ENCODE measurements around the gene MRPS22. TPM values are rescaled to one million over a fixed set of nuclear protein-coding genes. Genes with fewer than 3 reads are reported as not detected.
A peak's percentile ranks its signal among the peaks of the same experiment; 100 is the strongest.

MRPS22 gene
- total RNA-seq, result 10 to 100 TPM; 33.3 to 54.9 TPM
- polyA plus RNA-seq, result 10 to 100 TPM; 41.1 to 48.0 TPM

DNA sequence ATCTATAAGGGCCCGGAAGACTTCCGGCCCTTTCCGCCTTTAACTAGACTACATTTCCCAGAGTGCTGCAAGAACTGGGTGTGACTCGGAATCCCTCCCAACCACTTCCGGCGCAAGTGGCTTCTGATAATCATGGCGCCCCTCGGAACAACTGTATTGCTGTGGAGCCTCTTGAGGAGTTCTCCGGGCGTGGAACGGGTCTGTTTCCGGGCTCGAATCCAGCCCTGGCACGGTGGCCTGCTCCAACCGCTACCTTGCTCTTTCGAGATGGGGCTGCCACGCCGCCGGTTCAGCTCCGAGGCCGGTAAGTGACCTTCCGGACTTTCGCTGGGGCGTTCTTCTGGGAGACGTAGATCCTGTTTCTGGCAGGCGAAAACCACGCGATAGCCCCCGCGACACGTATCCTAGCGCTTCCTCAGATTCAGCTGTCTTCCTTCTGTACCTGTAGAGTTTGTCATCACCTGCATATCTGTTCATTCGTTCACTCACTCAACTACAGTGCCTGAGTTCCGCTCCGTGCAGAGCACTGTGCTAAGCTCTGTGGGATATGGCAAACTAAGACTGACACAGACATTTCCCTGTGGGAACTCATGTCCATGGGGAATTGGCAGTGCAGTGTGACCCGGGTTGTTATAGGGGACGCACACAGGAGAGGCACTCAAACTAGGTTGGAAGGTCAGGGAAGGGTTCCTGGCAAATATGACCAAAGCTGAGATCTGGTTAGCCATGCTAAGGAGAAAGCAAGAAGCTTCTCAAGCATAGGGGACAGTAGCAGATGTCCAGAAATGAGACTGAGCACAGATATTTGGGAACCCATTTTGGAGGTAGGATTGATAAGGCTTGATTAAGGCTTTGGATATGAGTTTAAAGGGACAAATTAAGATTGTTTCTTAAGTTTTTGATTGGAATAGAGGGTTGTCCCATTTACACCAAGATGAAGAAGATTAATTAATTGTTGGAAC is at the start of gene MRPS22:
TSS of gene MRPS22 (plus strand) at position 126 of the 962 bp plus-strand sequence. CDS start at position 133, 7 bp downstream.
- Histone ChIP-seq H3K27me3 (ENCODE audit: control insufficient read depth in 4 of 4, insufficient read depth in 4 of 4, low read length in 3 of 4) (peaks cover 0 to 7% (median 2%) of the 10 kb centered on the region in 4 donors), H3K9ac (ENCODE audit: low read depth in 1 of 2, low read length in 2 of 2) (peak within 1 kb of the TSS; percentile 83 to 90)
- under 1% methylated on average over 37 of the region's 37 CpGs for WGBS

More for the DNA sequence above, at the start of gene MRPS22:
- Histone ChIP-seq H3K4me3 (ENCODE audit: low read depth in 1 of 3, low read length in 3 of 3) (peak within 1 kb of the TSS; percentile 87 to 96 (median 88)), H3K4me1 (ENCODE audit: control insufficient read depth in 4 of 4, insufficient read depth in 4 of 4, low read length in 3 of 4) (peaks cover 1 to 18% (median 14%) of the 10 kb centered on the region in 4 donors), H3K27ac (ENCODE audit: low read depth in 1 of 2, low read length in 2 of 2) (peak within 1 kb of the TSS; percentile 91 to 95), H3K9me3 (ENCODE audit: control insufficient read depth in 4 of 4, low read length in 3 of 4) (no peaks in the 10 kb centered on the region), H3K36me3 (ENCODE audit: control insufficient read depth in 4 of 4, insufficient read depth in 3 of 4, low read depth in 1 of 4, low read length in 3 of 4) (peaks cover 2 to 17% (median 9%) of the 10 kb centered on the region in 4 donors)
- peak; percentile 50 to 70 for TF ChIP-seq RXRA (IDR thresholded peaks at IDR 0.05)
- TF ChIP-seq NR2F2 (IDR thresholded peaks at IDR 0.05), result peak; percentile 34
- TF ChIP-seq JUND (IDR thresholded peaks at IDR 0.05), result no peak
- no peak for TF ChIP-seq REST (IDR thresholded peaks at IDR 0.05)
- TF ChIP-seq FOXA1 (IDR thresholded peaks at IDR 0.05), result no peak
- TF ChIP-seq MAX (IDR thresholded peaks at IDR 0.05), result peak; percentile 45
- TF ChIP-seq, protein P1, sequence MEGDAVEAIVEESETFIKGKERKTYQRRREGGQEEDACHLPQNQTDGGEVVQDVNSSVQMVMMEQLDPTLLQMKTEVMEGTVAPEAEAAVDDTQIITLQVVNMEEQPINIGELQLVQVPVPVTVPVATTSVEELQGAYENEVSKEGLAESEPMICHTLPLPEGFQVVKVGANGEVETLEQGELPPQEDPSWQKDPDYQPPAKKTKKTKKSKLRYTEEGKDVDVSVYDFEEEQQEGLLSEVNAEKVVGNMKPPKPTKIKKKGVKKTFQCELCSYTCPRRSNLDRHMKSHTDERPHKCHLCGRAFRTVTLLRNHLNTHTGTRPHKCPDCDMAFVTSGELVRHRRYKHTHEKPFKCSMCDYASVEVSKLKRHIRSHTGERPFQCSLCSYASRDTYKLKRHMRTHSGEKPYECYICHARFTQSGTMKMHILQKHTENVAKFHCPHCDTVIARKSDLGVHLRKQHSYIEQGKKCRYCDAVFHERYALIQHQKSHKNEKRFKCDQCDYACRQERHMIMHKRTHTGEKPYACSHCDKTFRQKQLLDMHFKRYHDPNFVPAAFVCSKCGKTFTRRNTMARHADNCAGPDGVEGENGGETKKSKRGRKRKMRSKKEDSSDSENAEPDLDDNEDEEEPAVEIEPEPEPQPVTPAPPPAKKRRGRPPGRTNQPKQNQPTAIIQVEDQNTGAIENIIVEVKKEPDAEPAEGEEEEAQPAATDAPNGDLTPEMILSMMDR (IDR thresholded peaks at IDR 0.05; ENCODE audit: low read depth, low read length, missing input control), result no peak
- no peak for TF ChIP-seq FOXA2 (IDR thresholded peaks at IDR 0.05)
- TF ChIP-seq, protein P2, sequence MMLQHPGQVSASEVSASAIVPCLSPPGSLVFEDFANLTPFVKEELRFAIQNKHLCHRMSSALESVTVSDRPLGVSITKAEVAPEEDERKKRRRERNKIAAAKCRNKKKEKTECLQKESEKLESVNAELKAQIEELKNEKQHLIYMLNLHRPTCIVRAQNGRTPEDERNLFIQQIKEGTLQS (IDR thresholded peaks at IDR 0.05), result no peak
- peak; percentile 32 for TF ChIP-seq SP1 (IDR thresholded peaks at IDR 0.05)
- TF ChIP-seq GABPA (IDR thresholded peaks at IDR 0.05 in 1 of 2, conservative IDR thresholded peaks at IDR 0.05 in 1 of 2), result peak; percentile 89 to 95
- TF ChIP-seq HNF4G (IDR thresholded peaks at IDR 0.05), result no peak
- TF ChIP-seq HNF4A (conservative IDR thresholded peaks at IDR 0.05), result peak; percentile 2 to 17
- TF ChIP-seq EGR1 (IDR thresholded peaks at IDR 0.05; ENCODE audit: low read depth in 2 of 2), result no peak
- peak; percentile 98 for TF ChIP-seq ZBTB33 (IDR thresholded peaks at IDR 0.05)
- peak; percentile 53 for TF ChIP-seq TAF1 (conservative IDR thresholded peaks at IDR 0.05)
- TF ChIP-seq YY1 (IDR thresholded peaks at IDR 0.05), result peak; percentile 98
- DNase-seq (ENCODE audit: low spot score), result peak; percentile 81

Data from liver (tissue), 9 donors.